Right atrium auricular region (tissue), 2 donors: ENCODE results near the gene EGLN1. TPM values are rescaled to one million over a fixed set of nuclear protein-coding genes. Genes with fewer than 3 reads are reported as not detected.

Experiments used
- DNase-seq: peaks from one replicate; pipeline ENCODE4 v3.0.0-alpha.2; 2019; ENCODE audit warnings: low spot score
- H3K27ac ChIP-seq, 2 donors: fragments of 200-600 bp; sonication (generic); 1 replicate in 1 of 2; 2 replicates in 1 of 2; pipeline ENCODE4 v1.5.1; 2016 to 2019
- H3K27me3 ChIP-seq, 2 donors: fragments of 200-600 bp; sonication (generic); one replicate each; pipeline versions ENCODE4 v1.5.1 to v1.6.0; 2017 to 2019
- H3K36me3 ChIP-seq: fragments of 200-600 bp; sonication (generic); one replicate; pipeline ENCODE4 v1.5.1; 2016
- H3K4me1 ChIP-seq, 2 donors: fragments of 200-600 bp; sonication (generic); one replicate each; pipeline versions ENCODE4 v1.5.1 to v1.6.0; 2017 to 2019
- H3K4me3 ChIP-seq, 2 donors: fragments of 200-600 bp; sonication (generic); 1 replicate in 1 of 2; 2 replicates in 1 of 2; pipeline ENCODE4 v1.5.1; 2017 to 2019; ENCODE audit warnings: mild to moderate bottlenecking in 1 of 2, moderate library complexity in 1 of 2
- H3K9me3 ChIP-seq, 2 donors: fragments of 200-600 bp; sonication (generic); one replicate each; pipeline ENCODE4 v1.5.1; 2019
- CTCF ChIP-seq, 2 donors: fragments of 200-600 bp; sonication (generic); IDR thresholded peaks; one replicate each; pipeline ENCODE4 v1.5.1; 2019; ENCODE audit warnings: antibody characterized with exemption in 2 of 2
- total RNA-seq, 2 donors: library from RNA; depleted of rRNA; stranded (reverse); fragments of >200 nt; gene quantifications; one replicate each; pipeline ENCODE4 v1.1.0, GENCODE V29; 2016

The EGLN1 gene
- total RNA-seq, 2 donors from 2014 or later: 57.9 to 76.7 TPM

DNA sequence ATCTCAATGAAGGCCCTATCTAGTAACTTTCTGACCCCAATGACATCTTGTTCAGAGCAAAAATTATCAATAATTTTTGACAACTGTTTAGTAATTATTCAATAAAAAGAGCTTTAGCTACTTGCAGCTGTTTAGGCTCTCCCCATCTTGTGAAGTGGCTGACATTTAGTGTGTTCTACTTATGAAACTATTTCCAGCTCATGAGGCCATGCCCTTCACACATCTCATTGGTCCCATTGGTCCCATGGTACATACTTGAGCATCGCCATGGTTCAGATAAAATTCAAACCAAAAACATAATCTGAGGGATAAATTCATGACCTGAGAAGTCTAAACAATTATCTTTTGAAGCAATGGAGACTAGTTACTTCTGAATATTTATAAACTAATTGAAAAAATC lies 59.8 kb downstream of the EGLN1 start:
- H3K27ac ChIP-seq: no peak overlapping the region
- H3K36me3 ChIP-seq: peaks cover 11% of the 10 kb centered on the region

DNA sequence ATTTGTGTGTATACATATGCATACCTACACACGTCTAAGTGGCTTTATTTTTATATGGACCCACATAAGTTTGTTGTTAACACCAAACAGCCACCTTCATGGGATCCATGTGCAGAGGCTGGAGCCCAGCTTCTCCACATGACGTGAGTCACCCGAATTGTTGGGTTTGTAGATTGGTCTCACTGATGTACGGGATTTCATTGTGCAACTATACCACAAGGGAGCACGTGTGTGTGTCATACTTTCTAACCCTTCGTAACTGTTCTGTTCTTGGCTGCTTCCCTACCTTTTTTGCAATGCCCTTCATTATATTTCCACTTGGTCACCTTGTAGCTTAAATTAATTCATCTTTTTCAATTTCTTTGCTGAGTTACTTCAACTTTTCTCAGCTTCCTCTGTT lies 63.0 kb downstream of the EGLN1 start:
- no peak for TF ChIP-seq CTCF (IDR thresholded peaks at IDR 0.05)
- Histone ChIP-seq H3K27me3 (no peaks in the 10 kb centered on the region), H3K4me3 (no peak overlapping the region), H3K27ac (peak overlapping the region in 1 of 2 donors; percentile 12), H3K4me1 (peaks cover 0 to 5% of the 10 kb centered on the region in 2 donors), H3K36me3 (no peaks in the 10 kb centered on the region), H3K9me3 (no peaks in the 10 kb centered on the region)
- peak; percentile 80 for DNase-seq

More for the DNA sequence above, 59.8 kb downstream of the EGLN1 start:
- no peaks in the 10 kb centered on the region for H3K9me3 ChIP-seq
- DNase-seq: no peak
- no peaks in the 10 kb centered on the region for H3K27me3 ChIP-seq
- no peak overlapping the region for H3K4me3 ChIP-seq
- H3K4me1 ChIP-seq: peaks cover 0 to 5% of the 10 kb centered on the region in 2 donors
- TF ChIP-seq CTCF (IDR thresholded peaks at IDR 0.05): no peak

DNA sequence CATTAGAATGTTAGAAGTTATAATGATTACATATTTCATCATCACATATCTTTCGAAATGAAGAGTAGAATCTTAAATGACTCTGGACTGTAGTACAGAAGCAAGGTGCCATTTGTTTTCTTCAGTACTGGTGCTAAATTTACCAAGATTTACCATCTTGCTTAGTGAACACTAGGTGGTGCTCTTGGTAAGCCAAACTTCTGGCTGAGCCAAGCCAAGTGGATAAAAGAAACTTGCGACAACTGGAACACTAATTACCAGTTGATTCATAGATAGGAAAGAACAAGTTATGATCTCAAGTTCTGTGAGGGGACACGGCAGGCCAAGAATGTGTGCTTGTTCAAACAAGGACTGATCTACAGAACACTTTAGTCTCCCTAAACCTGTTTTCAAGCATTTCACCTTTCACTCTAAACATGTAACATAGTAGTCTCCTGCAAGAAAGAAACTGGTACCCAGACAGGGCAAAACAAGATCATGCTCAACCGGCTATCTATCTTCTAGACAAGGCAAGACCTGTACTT lies 64.2 kb downstream of the EGLN1 start:
- DNase-seq: peak; percentile 68

DNA sequence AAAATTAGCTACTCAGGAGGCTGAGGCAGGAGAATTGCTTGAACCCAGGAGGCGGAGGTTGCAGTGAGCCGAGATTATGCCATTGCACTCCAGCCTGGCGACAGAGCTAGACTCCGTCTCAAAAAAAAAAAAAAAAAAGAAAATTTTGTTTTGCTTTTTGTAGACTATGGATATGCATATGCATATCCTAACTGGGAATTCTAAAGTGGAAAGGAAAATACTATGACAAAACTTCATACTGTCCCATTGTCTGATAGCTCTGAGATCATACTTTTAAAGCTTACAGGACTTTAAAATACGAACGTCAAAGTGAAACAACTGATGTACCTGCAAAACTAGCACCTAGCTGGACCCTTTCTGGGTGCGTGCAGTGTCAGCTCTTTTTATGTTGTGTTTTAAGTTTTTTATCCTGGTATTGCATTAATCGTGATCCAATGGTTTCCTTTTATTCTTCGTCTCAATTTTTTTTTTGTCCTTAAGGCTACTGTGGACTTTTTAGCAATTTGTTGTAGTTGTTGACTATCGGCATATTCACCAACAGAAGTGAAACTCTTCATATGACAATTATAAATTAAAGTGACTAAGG lies 64.8 kb downstream of the EGLN1 start:
- no peak for DNase-seq
- Histone ChIP-seq H3K9me3 (no peaks in the 10 kb centered on the region), H3K4me3 (no peak overlapping the region), H3K4me1 (peaks cover 0 to 5% of the 10 kb centered on the region in 2 donors), H3K36me3 (peaks cover 5% of the 10 kb centered on the region), H3K27ac (no peak overlapping the region), H3K27me3 (no peaks in the 10 kb centered on the region)
- TF ChIP-seq CTCF (IDR thresholded peaks at IDR 0.05): no peak

More for the DNA sequence above, 64.2 kb downstream of the EGLN1 start:
- peaks cover 0 to 5% of the 10 kb centered on the region in 2 donors for H3K4me1 ChIP-seq
- no peak overlapping the region for H3K27ac ChIP-seq
- peak; percentile 48 to 81 for TF ChIP-seq CTCF (IDR thresholded peaks at IDR 0.05)
- H3K27me3 ChIP-seq: no peaks in the 10 kb centered on the region
- H3K9me3 ChIP-seq: no peaks in the 10 kb centered on the region
- no peaks in the 10 kb centered on the region for H3K36me3 ChIP-seq
- no peak overlapping the region for H3K4me3 ChIP-seq

- H3K27me3 ChIP-seq: no peaks in the 10 kb centered on the region
- no peak for DNase-seq
- no peaks in the 10 kb centered on the region for H3K9me3 ChIP-seq
- no peak overlapping the region for H3K27ac ChIP-seq
- peaks cover 0 to 5% of the 10 kb centered on the region in 2 donors for H3K4me1 ChIP-seq
- H3K4me3 ChIP-seq: no peak overlapping the region
- TF ChIP-seq CTCF (IDR thresholded peaks at IDR 0.05): no peak
- peaks cover 23% of the 10 kb centered on the region for H3K36me3 ChIP-seq
Observed at GRCh38 chr1:231355171-231355570, 66.9 kb downstream of the EGLN1 start.
